HEK293 (cell line): ENCODE measurements around the gene LRRC59.

ENCODE experiments used
- IKZF3 ChIP-seq: fragments of 450-650 bp; IDR thresholded peaks from 2 replicates; pipeline ENCODE4 v1.5.0; 2018; ENCODE audit warnings: missing biosample characterization, mild to moderate bottlenecking, missing genetic modification characterization, moderate library complexity
- KLF10 ChIP-seq: fragments of 450-650 bp; IDR thresholded peaks from 2 replicates; pipeline ENCODE4 v1.5.1; 2018; ENCODE audit warnings: missing biosample characterization, mild to moderate bottlenecking, missing genetic modification characterization
- KLF8 ChIP-seq: fragments of 450-650 bp; formaldehyde crosslinking; IDR thresholded peaks from 2 replicates; pipeline ENCODE4 v1.5.1; 2016; ENCODE audit warnings: missing biosample characterization, missing genetic modification characterization
- OSR2 ChIP-seq: fragments of 450-650 bp; formaldehyde crosslinking; IDR thresholded peaks from 2 replicates; pipeline ENCODE4 v1.5.1; 2016; ENCODE audit warnings: missing biosample characterization, missing genetic modification characterization
- OVOL3 ChIP-seq: fragments of 450-650 bp; formaldehyde crosslinking; IDR thresholded peaks from 2 replicates; pipeline ENCODE4 v1.5.1; 2016; ENCODE audit warnings: missing biosample characterization, missing genetic modification characterization
- PATZ1 ChIP-seq: fragments of 450-650 bp; formaldehyde crosslinking; IDR thresholded peaks from 2 replicates; pipeline ENCODE4 v1.5.1; 2016; ENCODE audit warnings: missing biosample characterization, missing genetic modification characterization
- PRDM10 ChIP-seq: fragments of 450-650 bp; formaldehyde crosslinking; IDR thresholded peaks from 2 replicates; pipeline ENCODE4 v1.5.1; 2016; ENCODE audit warnings: missing biosample characterization, missing genetic modification characterization
- PRDM4 ChIP-seq: fragments of 450-650 bp; formaldehyde crosslinking; IDR thresholded peaks from 2 replicates; pipeline ENCODE4 v1.5.1; 2017; ENCODE audit warnings: missing biosample characterization, missing genetic modification characterization
- SCRT1 ChIP-seq: fragments of 450-650 bp; formaldehyde crosslinking; IDR thresholded peaks from 2 replicates; pipeline ENCODE4 v1.5.1; 2016; ENCODE audit warnings: missing biosample characterization, missing genetic modification characterization, borderline replicate concordance
- SP2 ChIP-seq: fragments of 450-650 bp; formaldehyde crosslinking; IDR thresholded peaks from 2 replicates; pipeline ENCODE4 v1.5.1; 2016; ENCODE audit warnings: missing biosample characterization, missing genetic modification characterization
- ZNF157 ChIP-seq: fragments of 450-650 bp; formaldehyde crosslinking; IDR thresholded peaks from 2 replicates; pipeline ENCODE4 v1.5.1; 2016; ENCODE audit warnings: missing biosample characterization, missing genetic modification characterization
- ZNF292 ChIP-seq: fragments of 450-650 bp; formaldehyde crosslinking; IDR thresholded peaks from 2 replicates; pipeline ENCODE4 v1.5.1; 2016; ENCODE audit warnings: low read depth, missing biosample characterization, missing genetic modification characterization, borderline replicate concordance
- ZNF324 ChIP-seq: fragments of 450-650 bp; formaldehyde crosslinking; IDR thresholded peaks from 2 replicates; pipeline ENCODE4 v1.5.1; 2016; ENCODE audit warnings: missing biosample characterization, missing genetic modification characterization
- ZNF37A ChIP-seq: fragments of 450-650 bp; IDR thresholded peaks from 2 replicates; pipeline ENCODE4 v1.5.1; 2018; ENCODE audit warnings: missing biosample characterization, missing genetic modification characterization
- ZNF394 ChIP-seq: fragments of 450-650 bp; formaldehyde crosslinking; IDR thresholded peaks from 2 replicates; pipeline ENCODE4 v1.5.1; 2016; ENCODE audit warnings: missing biosample characterization, missing genetic modification characterization, mild to moderate bottlenecking, moderate library complexity, borderline replicate concordance
- ZNF423 ChIP-seq: fragments of 450-650 bp; formaldehyde crosslinking; IDR thresholded peaks from 2 replicates; pipeline ENCODE4 v1.5.1; 2016; ENCODE audit warnings: missing biosample characterization, missing genetic modification characterization
- ZNF544 ChIP-seq: fragments of 450-650 bp; formaldehyde crosslinking; IDR thresholded peaks from 2 replicates; pipeline ENCODE4 v1.5.0; 2017; ENCODE audit warnings: missing biosample characterization, missing genetic modification characterization
- ZNF585B ChIP-seq: fragments of 450-650 bp; formaldehyde crosslinking; IDR thresholded peaks from 2 replicates; pipeline ENCODE4 v1.5.1; 2016; ENCODE audit warnings: missing biosample characterization, missing genetic modification characterization
- ZNF629 ChIP-seq: fragments of 450-650 bp; formaldehyde crosslinking; IDR thresholded peaks from 2 replicates; pipeline ENCODE4 v1.5.1; 2017; ENCODE audit warnings: missing biosample characterization, missing genetic modification characterization
- ZNF654 ChIP-seq: fragments of 450-650 bp; formaldehyde crosslinking; IDR thresholded peaks from 2 replicates; pipeline ENCODE4 v1.5.1; 2016; ENCODE audit warnings: low read depth, missing biosample characterization, missing genetic modification characterization
- ZNF768 ChIP-seq: fragments of 450-650 bp; formaldehyde crosslinking; IDR thresholded peaks from 2 replicates; pipeline ENCODE4 v1.5.1; 2018; ENCODE audit warnings: missing biosample characterization, mild to moderate bottlenecking, missing genetic modification characterization
- ZNF791 ChIP-seq: fragments of 450-650 bp; formaldehyde crosslinking; IDR thresholded peaks from 2 replicates; pipeline ENCODE4 v1.5.1; 2016; ENCODE audit warnings: missing biosample characterization, missing genetic modification characterization
- ZSCAN18 ChIP-seq: fragments of 450-650 bp; formaldehyde crosslinking; IDR thresholded peaks from 2 replicates; pipeline ENCODE4 v1.5.1; 2016; ENCODE audit warnings: missing biosample characterization, missing genetic modification characterization
- TF ChIP-seq, protein P1 (sequence below): fragments of 450-650 bp; formaldehyde crosslinking; IDR thresholded peaks from 2 replicates; pipeline ENCODE4 v1.5.1; 2016; ENCODE audit warnings: missing biosample characterization, missing genetic modification characterization
- TF ChIP-seq, protein P2 (sequence below): fragments of 450-650 bp; formaldehyde crosslinking; IDR thresholded peaks from 2 replicates; pipeline ENCODE4 v1.5.1; 2016; ENCODE audit warnings: missing biosample characterization, missing genetic modification characterization
- TF ChIP-seq, protein P3 (sequence below): fragments of 450-650 bp; formaldehyde crosslinking; IDR thresholded peaks from 2 replicates; pipeline ENCODE4 v1.5.1; 2017; ENCODE audit warnings: missing biosample characterization, missing genetic modification characterization

Gene LRRC59

GRCh38 chr17:50425682-50426471 lies 28.6 kb upstream of the LRRC59 start, which contains the start of gene ACSF2 (continued):
- TF ChIP-seq ZNF585B (tag by site-specific recombination) (no peak), ZNF423 (tag by site-specific recombination) (peak; percentile 72), ZNF791 (tag by site-specific recombination) (no peak), KLF10 (tag by site-specific recombination) (peak; percentile 63; the same call in 1 of the 2 replicates), ZNF544 (tag by site-specific recombination) (no peak), ZNF394 (no peak), OSR2 (no peak), ZNF629 (tag by site-specific recombination) (peak; percentile 19; the same call in 1 of the 2 replicates), KLF8 (tag by site-specific recombination) (peak; percentile 35; the same call in 1 of the 2 replicates), ZNF292 (no peak), ZNF157 (tag by site-specific recombination) (no peak), SP2 (peak; percentile 77), IKZF3 (tag by site-specific recombination) (0 out of 2 replicates have a peak, but pooled peaks have one; percentile 28), ZSCAN18 (no peak), ZNF768 (no peak), PRDM4 (tag by site-specific recombination) (no peak), ZNF654 (no peak), OVOL3 (tag by site-specific recombination) (no peak), ZNF324 (tag by site-specific recombination) (no peak), SCRT1 (tag by site-specific recombination) (no peak), PATZ1 (peak; percentile 79), PRDM10 (tag by site-specific recombination) (peak; percentile 40; the same call in 1 of the 2 replicates), ZNF37A (tag by site-specific recombination) (no peak)
- TF ChIP-seq, protein P1, sequence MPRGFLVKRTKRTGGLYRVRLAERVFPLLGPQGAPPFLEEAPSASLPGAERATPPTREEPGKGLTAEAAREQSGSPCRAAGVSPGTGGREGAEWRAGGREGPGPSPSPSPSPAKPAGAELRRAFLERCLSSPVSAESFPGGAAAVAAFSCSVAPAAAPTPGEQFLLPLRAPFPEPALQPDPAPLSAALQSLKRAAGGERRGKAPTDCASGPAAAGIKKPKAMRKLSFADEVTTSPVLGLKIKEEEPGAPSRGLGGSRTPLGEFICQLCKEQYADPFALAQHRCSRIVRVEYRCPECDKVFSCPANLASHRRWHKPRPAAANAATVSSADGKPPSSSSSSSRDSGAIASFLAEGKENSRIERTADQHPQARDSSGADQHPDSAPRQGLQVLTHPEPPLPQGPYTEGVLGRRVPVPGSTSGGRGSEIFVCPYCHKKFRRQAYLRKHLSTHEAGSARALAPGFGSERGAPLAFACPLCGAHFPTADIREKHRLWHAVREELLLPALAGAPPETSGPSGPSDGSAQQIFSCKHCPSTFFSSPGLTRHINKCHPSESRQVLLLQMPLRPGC (tag by site-specific recombination): no peak
- TF ChIP-seq, protein P2, sequence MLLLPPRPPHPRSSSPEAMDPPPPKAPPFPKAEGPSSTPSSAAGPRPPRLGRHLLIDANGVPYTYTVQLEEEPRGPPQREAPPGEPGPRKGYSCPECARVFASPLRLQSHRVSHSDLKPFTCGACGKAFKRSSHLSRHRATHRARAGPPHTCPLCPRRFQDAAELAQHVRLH (tag by site-specific recombination): no peak
- TF ChIP-seq, protein P3, sequence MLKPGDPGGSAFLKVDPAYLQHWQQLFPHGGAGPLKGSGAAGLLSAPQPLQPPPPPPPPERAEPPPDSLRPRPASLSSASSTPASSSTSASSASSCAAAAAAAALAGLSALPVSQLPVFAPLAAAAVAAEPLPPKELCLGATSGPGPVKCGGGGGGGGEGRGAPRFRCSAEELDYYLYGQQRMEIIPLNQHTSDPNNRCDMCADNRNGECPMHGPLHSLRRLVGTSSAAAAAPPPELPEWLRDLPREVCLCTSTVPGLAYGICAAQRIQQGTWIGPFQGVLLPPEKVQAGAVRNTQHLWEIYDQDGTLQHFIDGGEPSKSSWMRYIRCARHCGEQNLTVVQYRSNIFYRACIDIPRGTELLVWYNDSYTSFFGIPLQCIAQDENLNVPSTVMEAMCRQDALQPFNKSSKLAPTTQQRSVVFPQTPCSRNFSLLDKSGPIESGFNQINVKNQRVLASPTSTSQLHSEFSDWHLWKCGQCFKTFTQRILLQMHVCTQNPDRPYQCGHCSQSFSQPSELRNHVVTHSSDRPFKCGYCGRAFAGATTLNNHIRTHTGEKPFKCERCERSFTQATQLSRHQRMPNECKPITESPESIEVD (tag by site-specific recombination): no peak
